ENCODE measurements around the gene LGALS7B.

GRCh38 chr19:38766276-38767047, 22.5 kb upstream of the LGALS7B start:
- TF ChIP-seq CTCF (IDR thresholded peaks at IDR 0.05; ENCODE audit: low read depth, low read length, poor library complexity, severe bottlenecking) (no peak), EZH2phosphoT487 (IDR thresholded peaks at IDR 0.05; ENCODE audit: borderline replicate concordance, low read length) (no peak)
